NOMO-1 treated with DMSO at 0.1 percent for 48 hours (cell line): ENCODE results near the gene VPS52.

Source experiments
- DNase-seq: peaks from one replicate; lab custom pipeline; 2025; ENCODE audit not compliant: unreplicated experiment; lab: John Stamatoyannopoulos, UW

Gene VPS52

GRCh38 chr6:33212857-33213165 lies 58.9 kb downstream of the VPS52 start:
- DNase-seq: no peak

GRCh38 chr6:33211666-33212422 lies 59.8 kb downstream of the VPS52 start:
- DNase-seq: no peak

- DNase-seq: no peak
Measured at GRCh38 chr6:33211136-33211535, 60.5 kb downstream of the VPS52 start.

- DNase-seq: no peak
Measured at GRCh38 chr6:33209856-33210255, 61.8 kb downstream of the VPS52 start.

GRCh38 chr6:33208091-33208967 lies 63.3 kb downstream of the VPS52 start, which contains the start of gene RING1:
Gene RING1 (plus strand): TSS chr6:33208500. CDS start chr6:33208823, 323 bp downstream.
- DNase-seq: peak; percentile 63

GRCh38 chr6:33207552-33208090 lies 64.1 kb downstream of the VPS52 start:
- no peak for DNase-seq

GRCh38 chr6:33206864-33207551 lies 64.7 kb downstream of the VPS52 start:
- DNase-seq: no peak

GRCh38 chr6:33206027-33206863 lies 65.4 kb downstream of the VPS52 start:
- DNase-seq: no peak

- no peak for DNase-seq
Measured at GRCh38 chr6:33205191-33206026, 66.3 kb downstream of the VPS52 start.

GRCh38 chr6:33204415-33205190 lies 67.1 kb downstream of the VPS52 start, which contains the start of gene HSD17B8:
Gene HSD17B8 (plus strand): TSS chr6:33204655. CDS start chr6:33204669, 14 bp downstream.
- peak; percentile 88 for DNase-seq

GRCh38 chr6:33204165-33204414 lies 67.6 kb downstream of the VPS52 start:
- DNase-seq: no peak

GRCh38 chr6:33203443-33204164 lies 68.1 kb downstream of the VPS52 start:
- no peak for DNase-seq

- DNase-seq: no peak
Measured at GRCh38 chr6:33202799-33203198, 68.9 kb downstream of the VPS52 start.

- no peak for DNase-seq
Measured at GRCh38 chr6:33201935-33202334, 69.7 kb downstream of the VPS52 start.

GRCh38 chr6:33201147-33201545 lies 70.5 kb downstream of the VPS52 start:
- no peak for DNase-seq
